ENCODE results near the gene UBE2G2.

Gene UBE2G2

DNA sequence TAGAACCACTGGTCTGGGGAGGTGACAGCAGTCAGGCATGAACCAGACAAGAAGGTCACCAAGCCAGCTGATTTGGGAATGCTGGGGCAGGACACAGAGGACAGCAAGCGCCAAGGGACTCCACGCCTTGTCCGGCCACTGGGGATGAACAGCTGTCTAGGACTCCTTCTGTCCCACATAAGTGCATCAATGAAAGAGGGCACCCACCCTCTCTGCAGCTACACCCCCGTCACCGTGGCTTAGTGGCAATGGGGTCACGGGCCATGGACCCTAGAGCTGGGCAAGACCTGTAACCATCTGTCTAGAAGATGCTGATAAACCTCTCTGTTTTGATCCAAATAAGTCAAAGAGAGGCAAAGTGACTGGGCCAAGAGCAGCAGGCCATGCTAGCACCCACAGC lies 16.8 kb downstream of the UBE2G2 start:
- FAIRE-seq, result no peak

DNA sequence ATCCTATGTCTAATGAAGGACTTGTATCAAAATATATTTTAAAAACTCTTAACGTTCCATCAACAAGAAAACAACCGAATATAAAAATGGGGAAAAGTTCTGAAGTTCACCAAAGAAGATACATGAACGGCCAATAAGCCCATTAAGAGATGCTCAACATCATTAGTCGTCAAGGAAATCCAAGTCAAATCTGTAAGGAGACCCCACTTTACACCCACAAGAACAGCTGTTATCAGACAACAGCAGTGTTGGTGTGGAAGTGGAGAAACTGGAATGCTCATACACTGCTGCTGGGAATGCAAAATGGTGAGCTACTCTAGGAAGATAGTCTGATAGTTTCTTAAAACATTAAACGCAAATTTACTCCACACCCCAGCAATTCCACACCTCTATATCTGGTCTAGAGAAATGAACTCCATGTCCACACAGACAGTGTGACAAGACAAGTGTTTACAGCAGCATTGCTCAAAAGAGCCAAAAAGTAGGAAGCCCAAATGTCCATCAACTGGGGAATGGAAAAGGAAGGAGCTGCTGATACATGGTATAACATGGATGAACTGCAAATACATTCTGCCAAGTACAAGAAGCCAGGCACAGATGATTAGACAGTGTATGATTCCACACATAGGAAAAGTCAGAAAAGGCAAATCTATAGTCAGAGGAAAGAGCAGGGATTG lies 18.5 kb downstream of the UBE2G2 start:
- no peak for FAIRE-seq

DNA sequence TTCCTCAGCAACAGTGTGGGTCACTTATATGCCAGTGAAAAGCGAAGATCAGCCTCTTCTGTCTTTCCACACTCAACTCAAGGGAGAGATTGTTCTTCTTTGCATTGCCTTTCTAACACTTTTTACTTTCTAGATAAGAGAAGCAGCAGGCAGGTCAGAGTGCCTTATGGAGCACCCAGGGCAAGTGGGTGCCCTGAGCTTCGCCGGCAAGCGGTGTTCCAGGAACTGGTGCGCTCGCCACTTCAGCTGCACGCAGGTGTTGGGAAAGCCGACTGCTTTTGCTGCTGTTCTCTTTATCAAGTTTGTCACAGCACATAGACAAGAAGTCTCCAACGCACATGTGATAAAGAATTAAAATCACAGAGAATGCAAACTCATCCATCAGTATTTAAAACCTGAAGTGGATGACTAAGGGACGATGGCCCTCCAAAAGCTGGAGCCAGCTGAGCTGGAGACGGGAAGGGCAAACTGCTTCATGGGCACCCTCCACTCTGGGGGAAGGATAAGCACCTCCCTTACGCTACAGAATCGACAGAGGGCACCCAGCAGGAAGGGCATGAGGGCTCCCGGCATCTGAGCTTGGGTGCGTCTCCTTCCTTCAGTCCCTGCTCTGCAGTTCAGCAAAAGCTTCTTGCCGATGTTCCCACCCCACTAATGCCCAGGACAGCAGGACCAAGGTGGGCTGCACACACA lies 20.7 kb downstream of the UBE2G2 start:
- FAIRE-seq, result no peak

DNA sequence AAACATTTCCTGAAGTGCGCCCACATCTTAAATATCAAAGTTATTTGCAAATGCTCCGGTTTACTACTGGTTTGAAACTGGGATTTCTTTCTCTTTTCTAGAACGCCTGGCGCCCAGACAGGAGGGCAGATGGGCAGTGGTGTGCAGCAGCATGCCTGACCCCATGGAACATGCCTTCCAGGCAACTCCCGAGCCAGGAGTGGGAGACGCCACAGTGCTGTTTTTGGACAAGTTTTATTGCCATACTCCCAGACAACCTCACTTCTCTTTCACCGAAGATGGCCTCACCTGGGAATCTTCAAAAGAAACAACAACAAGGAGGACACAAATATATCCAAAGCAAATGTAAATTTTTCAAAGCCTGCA lies 21.5 kb downstream of the UBE2G2 start:
- FAIRE-seq, result no peak

DNA sequence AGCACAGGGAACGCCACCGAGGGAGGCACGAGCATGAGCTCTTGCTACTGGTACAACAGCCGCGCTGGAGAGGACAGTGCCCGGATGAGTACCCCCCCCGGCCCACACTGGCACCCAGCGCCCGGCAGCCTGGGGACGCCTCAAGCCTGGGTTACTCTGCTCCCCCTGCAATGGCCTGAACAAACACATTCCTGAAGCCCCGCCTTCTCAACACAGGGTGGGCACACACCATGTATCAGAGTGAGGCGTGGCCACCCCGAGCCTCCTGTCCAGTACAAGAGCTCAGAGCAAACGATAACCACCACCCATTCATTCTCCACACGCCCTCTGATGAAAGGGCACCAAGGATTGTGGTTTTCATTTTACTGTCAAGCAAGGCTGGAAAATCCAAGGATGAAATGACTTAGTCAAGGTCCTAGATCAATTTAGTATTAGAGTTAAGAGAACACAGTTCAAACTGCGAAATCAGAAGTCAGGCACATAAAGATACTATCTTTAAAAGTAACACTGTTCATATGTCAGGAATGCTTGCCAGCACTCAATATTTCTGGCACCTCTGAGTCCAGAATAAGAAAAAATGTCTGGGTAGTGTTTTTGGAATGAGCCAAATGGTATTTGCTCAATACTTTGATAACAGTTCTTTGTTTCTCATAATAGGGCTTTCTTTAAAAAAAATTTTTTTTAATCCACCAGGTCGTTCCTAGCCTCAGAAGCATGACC lies 22.0 kb downstream of the UBE2G2 start:
- FAIRE-seq, result no peak

DNA sequence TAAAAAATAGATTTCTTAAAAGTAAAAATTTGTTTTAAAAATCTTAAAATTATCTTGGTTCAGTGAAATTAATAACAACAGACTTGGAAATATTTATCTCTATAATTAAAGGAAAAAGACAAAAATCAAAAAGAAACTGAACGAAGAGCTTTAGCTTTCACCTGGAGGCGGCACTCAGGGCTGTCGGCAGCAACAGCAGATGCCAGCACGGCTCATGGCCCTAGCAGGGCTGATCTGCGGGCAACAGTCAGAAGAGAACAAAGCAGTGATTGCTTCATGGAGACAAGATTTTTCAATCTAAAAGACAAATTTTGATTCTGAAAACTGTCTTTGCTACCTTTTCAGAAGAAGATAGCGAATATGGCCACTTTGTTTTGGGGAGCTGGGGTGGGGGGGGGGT lies 22.6 kb downstream of the UBE2G2 start:
- no peak for FAIRE-seq

DNA sequence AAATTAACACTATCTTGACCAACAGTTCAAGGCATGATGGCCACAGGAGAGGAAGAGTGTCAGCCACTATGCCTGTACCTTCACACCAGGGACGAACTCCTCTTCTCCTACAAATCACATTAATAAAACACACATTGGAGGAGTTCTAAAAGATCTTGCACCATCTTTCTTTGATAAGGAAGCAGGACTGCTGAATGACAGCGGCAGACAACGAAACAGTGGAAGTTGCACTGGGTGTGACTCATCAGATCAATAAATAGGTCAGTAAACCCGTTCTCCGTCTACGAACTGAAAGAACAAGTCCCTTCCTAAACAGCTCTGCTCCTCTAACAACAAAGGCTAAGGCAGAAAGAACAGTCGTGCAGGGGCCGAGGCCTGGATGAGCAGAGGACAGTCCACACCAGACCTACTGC lies 23.1 kb downstream of the UBE2G2 start:
- no peak for FAIRE-seq

DNA sequence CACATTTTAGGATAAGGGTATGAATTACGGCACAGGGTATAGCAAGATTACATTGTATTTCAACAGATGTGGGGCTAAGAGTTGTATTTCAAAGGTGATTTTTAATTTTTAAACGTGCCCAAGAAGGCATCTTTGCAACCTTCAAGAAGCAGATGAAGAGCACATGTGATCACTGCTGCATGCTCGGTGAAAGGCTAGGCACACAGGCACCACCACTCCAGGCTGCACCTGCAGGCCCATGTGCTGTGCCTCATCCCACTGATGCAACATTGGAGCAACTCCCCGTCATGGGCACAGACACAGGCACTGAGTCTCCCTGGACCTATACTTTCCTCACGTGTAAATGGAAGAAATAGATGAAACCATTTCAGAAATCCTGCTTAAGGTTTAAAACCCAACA lies 23.5 kb downstream of the UBE2G2 start:
- no peak for FAIRE-seq

DNA sequence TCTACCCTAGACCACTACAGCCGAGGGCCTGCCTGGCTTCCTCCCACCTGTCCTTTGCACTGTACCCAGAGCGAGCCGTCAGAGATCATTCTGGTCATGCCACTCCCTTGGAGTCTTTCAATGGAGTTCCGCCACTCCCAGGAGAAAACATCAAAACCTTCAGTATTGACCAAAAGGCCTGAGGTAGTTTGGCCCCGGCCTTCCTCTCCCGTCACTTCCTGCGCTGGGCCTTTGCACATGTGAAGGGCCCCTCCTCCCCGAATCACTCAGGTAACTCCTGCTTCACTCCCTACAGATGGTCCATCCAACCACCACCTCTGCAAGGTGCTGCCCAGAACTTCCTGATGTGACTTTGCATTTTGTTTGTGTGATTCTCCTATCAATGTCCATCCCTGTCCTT lies 26.6 kb downstream of the UBE2G2 start:
- FAIRE-seq, result no peak

DNA sequence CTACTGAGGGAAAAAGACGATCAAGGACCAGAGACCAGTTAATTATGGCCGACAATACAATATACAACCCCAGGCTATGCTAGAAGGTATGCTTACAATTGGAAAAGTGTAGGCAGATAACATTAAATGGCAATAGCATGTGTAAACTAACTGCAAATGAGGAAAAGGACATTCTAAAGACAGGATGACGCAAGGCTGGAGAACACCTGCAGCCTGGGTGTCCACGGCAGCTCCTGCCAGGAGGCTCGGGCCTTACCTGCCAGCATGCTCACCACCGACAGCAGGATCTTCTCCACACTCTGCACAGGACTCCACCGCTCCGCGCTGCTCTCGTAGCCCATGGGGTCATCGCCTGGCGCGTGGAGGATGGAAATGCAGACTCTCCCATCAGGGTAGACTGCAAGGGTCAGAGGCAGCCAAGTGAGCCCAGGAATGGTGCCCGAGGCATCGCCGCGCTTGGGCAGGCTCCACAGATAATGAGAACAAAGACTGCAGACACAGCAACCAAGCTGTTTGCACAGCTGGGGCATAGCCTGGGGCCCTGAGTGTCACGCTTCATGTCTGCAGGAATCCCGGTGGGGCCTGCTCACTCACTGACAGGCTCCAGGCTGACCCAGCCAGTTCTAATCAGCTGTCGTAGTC lies 28.2 kb downstream of the UBE2G2 start:
- no peak for FAIRE-seq

DNA sequence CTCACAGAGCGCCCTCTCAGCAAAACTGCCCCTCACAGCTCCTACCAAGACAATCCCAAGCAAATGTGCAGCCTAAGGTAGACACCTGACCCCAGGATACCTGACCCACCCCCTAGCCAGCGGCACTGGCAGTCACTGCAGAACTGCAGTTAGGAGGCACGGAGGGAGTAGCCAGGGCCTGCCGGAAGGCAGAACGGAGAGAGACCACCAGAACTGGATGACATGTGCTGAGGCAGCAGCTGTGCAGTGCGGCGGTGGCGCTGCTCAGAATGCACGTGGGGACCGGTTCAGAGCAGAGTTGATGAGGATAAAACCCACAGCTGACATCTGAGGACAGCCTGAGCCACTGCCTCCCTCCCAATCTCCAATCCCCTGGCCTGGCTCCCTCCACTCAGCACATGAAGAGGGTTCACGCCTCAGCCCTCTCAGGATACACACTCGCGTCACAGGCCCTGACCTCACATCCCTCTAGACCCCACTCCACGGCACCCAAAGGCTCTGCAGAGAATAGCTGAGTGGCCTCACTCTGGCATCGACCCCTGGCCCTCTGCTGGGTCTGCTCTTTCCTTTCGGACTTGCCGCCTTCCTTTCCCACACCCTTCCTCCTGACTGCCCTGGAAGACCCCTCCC lies 29.6 kb downstream of the UBE2G2 start:
- FAIRE-seq, result no peak

DNA sequence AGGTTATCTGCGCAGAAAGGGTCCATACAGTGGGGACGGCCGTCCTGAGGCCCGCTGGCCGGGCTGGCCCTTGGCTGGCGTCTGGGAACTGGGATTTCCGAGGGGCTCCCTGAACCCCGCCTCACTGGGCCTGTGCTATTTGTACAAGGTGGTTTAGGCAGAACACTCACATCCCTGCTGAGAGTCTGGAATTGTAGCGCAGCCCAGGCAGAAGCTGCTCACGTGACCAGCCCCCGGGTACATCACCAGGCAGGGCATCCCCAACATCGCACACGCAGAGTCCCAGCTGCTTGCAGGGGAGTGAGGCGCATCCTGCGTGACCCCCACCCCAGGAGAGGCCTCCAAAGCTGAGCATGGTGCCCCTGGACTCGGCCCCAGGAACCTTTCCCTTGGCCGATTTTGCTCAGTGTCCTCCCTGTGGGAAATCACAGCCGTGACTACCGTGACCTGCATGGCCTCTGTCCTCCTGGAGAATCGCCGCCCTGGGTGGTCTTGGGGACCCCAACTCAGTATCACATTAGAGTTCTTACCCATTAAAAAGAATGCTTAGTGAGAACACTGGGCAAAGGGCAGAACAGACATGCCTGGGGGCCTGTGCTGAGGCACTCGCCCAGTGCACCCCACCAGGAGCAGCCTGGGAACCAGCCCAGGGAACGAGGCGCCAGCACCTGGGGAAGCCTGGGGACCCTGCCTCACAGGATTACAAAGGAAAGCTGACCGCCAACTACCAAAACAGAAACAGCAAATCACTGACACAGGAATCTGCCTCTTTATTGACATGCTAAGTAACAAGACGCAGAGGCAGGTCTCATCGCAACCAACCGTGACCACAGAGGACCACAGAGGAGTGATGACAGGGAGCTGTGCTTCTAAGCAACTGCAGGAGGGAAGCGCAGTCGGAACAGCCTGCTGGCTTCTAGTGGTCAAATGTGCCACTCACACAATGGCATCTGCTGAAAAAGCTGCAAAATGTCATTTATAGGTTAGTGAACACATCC lies 33.5 kb downstream of the UBE2G2 start:
- FAIRE-seq, result no peak

DNA sequence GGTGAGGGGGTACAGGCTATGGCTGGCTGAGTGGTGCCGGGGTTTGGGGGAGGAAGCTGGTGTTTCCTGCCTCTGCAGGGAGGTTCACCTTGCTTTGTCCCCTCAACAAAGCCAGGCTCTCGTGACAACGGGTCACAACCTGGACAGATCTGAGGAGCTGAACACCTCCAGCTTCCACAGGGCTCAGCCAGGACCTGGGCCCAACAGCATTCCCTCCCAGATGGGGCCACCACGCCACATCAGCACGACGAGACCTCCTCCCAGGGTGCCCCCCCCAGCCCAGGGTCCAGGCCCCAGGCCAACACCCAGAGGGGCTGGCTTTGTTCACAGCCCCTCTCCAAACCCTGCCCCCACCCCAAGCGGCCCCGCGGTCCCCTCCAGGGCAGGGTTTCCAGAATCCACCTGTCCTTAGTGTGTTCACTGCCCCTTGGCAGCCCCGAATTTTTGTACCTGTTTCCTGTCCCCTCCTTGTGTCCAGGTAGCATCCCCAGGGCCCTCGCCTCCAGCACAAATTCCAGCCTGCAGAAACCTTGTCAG lies 34.7 kb downstream of the UBE2G2 start:
- no peak for FAIRE-seq

DNA sequence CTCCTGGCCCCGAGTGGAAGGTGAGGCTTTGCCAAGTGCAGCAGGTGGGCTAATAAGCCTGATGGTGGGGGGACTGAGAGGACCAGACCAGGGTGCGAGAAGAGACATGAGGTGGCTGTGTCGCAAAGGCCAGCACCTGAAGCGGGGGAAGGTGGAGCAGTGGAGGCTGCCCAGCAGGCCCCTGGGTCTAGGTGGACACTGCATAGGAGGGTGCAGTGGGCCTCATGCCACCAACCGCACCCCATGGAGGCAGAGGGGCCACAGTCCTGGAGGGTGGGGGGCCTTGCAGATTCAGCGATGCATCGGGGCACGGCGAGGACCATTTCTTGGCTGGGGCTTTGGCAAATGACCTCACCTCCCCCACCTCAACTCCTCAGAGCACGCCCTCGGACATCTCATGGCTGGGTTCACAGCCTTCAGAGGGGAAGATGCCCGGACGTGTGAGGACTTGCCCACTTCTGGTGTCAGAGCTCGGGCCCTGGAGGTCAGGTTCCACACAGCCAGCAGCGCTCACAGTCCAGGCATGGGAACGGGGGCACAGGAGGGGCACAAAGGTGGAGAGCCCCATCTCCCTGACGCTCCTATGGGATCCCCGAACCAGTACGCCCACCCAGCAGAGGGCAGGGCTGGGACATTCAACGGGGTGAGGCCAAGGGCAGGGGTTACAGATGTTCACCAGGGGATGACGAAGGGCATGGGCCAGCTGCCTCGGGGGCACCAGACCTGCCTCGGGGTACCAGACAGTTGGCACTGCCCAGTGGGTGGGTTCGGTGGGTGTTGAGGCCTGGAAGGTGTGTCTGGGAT lies 35.4 kb downstream of the UBE2G2 start:
- FAIRE-seq, result no peak

DNA sequence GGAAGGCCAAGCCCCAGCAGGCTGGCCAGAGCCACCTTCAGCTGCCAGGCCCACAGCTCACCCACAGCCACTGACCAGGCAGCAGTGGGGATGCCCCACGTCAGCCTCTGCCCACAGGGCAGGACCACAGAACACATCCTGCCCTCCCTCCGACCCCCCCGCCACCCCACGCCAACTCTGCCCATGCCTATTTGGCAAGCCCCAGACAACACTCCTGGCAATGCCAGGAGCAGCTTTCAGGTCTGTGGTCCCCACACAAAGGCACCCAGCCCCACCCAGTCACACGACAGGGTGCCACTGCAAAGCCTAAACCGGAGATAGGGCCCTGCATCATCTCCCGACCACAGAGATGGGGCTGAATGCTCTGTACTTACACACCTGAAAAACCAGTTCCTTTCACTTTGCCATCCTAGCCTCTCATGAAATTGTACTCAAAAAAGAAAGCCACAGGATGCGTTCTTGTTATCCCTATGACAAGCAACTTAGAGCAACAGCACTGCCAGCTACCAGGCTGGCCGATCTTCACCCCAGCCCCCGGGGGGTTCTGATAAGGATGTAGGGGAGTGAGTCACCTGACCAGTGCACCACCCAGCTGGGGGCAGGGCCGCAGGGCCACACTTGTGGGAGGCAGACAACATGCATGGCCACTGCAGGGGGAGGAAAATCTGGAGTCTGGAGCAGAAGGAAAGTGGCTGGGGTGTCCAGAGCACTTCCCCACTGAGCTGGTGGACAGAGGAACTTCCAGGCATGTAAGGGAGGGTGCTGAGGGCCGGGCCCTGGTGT lies 36.2 kb downstream of the UBE2G2 start:
- FAIRE-seq, result no peak

DNA sequence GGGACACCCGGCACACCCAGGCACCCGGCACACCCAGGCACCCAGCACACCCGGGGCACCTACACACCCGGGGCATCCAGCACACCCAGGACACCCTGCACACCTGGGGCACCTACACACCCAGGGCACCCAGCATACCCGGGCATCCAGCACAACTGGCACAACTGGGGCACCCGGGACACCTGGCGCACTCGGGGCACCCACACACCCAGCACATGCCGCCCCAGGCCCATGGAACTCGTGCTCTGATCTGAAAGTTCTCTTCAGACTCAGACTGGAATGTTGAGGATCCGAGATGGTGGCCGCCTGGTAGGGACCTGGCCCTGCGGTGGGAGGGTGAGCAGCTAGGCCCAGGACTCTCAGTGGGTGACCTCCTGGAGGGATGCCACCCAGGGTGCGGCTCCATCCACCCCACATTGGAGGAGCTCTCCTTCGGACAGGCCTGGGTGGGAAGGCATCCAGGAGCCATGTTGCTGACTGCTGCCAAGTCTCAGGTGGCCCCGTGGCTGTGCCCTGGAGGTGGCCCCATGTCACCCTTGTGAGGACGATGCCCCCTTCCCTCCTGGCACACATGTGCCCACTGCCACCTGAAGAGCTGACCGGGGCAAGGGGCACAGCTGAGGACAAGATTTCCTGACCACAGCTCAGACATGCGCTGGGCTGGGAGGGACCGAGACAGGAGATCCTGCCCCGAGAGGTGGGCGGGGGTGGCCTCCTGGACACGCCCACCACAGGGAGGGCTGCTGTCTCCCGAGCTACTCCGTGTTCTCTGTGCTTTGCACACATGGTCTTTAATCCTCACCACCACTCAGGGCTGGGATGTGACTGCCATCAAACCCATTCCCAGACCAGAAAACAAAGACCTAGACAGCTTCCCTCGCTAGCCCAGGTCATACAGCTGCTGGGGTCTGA lies 37.0 kb downstream of the UBE2G2 start:
- FAIRE-seq, result no peak

DNA sequence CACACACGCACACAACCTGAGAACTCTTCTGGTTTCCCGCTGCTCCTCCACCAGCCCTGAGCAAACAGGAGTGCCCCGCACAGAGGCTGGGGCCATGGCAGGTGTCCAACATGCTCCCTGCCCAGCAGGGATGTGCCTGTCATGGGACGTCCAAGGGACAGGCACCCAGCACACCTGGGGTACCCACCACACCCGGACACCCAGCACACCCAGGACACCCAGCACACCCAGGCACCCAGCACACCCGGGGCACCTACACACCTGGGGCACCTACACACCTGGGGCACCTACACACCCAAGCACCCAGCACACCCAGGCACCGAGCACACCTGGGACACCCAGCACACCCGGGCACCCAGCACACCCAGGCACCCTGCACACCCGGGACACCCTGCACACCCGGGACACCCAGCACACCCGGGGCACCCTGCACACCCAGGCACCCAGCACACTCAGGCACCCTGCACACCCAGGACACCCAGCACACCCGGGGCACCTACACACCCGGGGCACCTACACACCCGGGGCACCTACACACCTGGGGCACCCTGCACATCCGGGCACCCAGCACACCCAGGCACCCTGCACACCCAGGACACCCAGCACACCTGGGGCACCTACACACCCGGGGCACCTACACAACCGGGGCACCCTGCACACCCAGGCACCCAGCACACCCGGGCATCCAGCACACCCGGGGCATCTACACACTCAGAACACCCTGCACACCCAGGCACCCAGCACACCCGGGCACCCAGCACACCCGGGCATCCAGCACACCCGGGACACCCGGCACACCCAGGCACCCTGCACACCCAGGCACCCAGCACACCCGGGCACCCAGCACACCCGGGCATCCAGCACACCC lies 37.9 kb downstream of the UBE2G2 start:
- no peak for FAIRE-seq

DNA sequence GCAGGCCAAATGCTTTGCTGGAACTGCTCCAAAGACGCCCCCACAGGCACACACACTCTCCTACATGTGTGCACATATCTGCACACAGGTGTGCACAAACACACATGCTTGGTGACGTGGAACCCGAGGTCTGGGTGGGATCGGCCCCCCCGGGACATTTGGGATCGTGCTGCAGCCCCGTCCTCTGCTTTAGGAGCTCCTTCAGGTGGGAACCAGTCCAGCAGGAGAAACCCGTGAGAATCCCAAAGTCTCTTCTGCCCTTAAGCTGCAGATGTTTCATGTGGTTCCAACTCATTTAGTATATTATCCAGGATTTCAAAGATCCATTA lies 38.6 kb downstream of the UBE2G2 start:
- FAIRE-seq, result no peak
